IMR-90 (cell line): ENCODE measurements around the gene NRCAM. TPM values are rescaled to one million over a fixed set of nuclear protein-coding genes. Genes with fewer than 3 reads are reported as not detected.

ENCODE experiments used
- ATAC-seq: fragments of 200-7000 bp; cut with Tn5 transposase; 2 replicates; pipeline ENCODE4 v1.9.1; 2020; ENCODE audit warnings: low read depth, mild to moderate bottlenecking, moderate library complexity
- BruUV-seq: library from RNA; stranded (reverse); fragments of 400-500 nt; replicated peaks from 2 replicates; lab custom pipeline; 2021; lab: Mats Ljungman, UMichigan
- CTCF ChIA-PET: fragments of 300-600 bp; formaldehyde crosslinking; extraction: SDS; loops from one replicate; lab custom pipeline; 2021; ENCODE audit warnings: antibody characterized with exemption; lab: Yijun Ruan, JAX
- POLR2A ChIA-PET: fragments of 300-600 bp; sonication (Branson Sonifier 250); formaldehyde crosslinking; loops from one replicate; lab custom pipeline; 2022; ENCODE audit warnings: antibody characterized with exemption; ENCODE audit not compliant: unreplicated experiment; lab: Charles Lee
- DNase-seq: peaks from one replicate; pipeline ENCODE4 v3.0.0; 2013
- H2AFZ ChIP-seq: replicated peaks from 2 replicates; pipeline ENCODE3; 2013; ENCODE audit warnings: low read length, mild to moderate bottlenecking; ENCODE audit not compliant: poor library complexity
- H2AK5ac ChIP-seq: 2 replicates; pipeline ENCODE4 v1.6.1; 2013; ENCODE audit warnings: low read depth, low read length, inconsistent platforms
- H2AK9ac ChIP-seq: replicated peaks from 2 replicates; pipeline ENCODE3; 2013; ENCODE audit warnings: mild to moderate bottlenecking, low read depth, low read length, moderate library complexity; ENCODE audit not compliant: poor library complexity
- H2BK120ac ChIP-seq: 2 replicates; pipeline ENCODE4 v1.6.1; 2013; ENCODE audit warnings: low read depth, low read length, inconsistent platforms
- H2BK15ac ChIP-seq: 3 replicates; pipeline ENCODE4 v1.6.1; 2013; ENCODE audit warnings: low read depth, low read length, inconsistent platforms
- H2BK20ac ChIP-seq: 2 replicates; pipeline ENCODE4 v1.6.1; 2013; ENCODE audit warnings: low read depth, mild to moderate bottlenecking, inconsistent platforms, low read length, moderate library complexity
- H2BK5ac ChIP-seq: 2 replicates; pipeline ENCODE4 v1.6.1; 2013; ENCODE audit warnings: mild to moderate bottlenecking, low read depth, low read length, inconsistent platforms; ENCODE audit not compliant: poor library complexity, severe bottlenecking
- H3K14ac ChIP-seq: replicated peaks from 2 replicates; pipeline ENCODE4 v1.6.1; 2013; ENCODE audit warnings: low read depth, low read length, inconsistent platforms
- H3K18ac ChIP-seq: 2 replicates; pipeline ENCODE4 v1.6.1; 2013; ENCODE audit warnings: low read depth, low read length, control low read depth
- H3K23ac ChIP-seq: 2 replicates; pipeline ENCODE4 v1.6.1; 2013; ENCODE audit warnings: low read depth, low read length, inconsistent platforms
- H3K27ac ChIP-seq: 2 replicates; pipeline ENCODE4 v1.5.1; 2013; ENCODE audit warnings: mild to moderate bottlenecking, control low read depth, low read length; ENCODE audit not compliant: insufficient read depth
- H3K27me3 ChIP-seq: 2 replicates; pipeline ENCODE4 v1.6.1; 2013; ENCODE audit warnings: low read length; ENCODE audit not compliant: control insufficient read depth, insufficient read depth
- H3K36me3 ChIP-seq: 2 replicates; pipeline ENCODE4 v1.6.1; 2013; ENCODE audit warnings: low read length, mixed read lengths; ENCODE audit not compliant: control insufficient read depth, insufficient read depth
- H3K4ac ChIP-seq: 2 replicates; pipeline ENCODE4 v1.6.1; 2013; ENCODE audit warnings: low read depth, low read length, inconsistent platforms
- H3K4me1 ChIP-seq: 2 replicates; pipeline ENCODE4 v1.6.1; 2013; ENCODE audit warnings: low read length, mixed read lengths; ENCODE audit not compliant: control insufficient read depth, insufficient read depth
- H3K4me2 ChIP-seq: 2 replicates; pipeline ENCODE4 v1.6.1; 2013; ENCODE audit warnings: low read depth, mild to moderate bottlenecking, control low read depth, low read length, moderate library complexity
- H3K4me3 ChIP-seq: 2 replicates; pipeline ENCODE4 v1.5.1; 2013; ENCODE audit warnings: low read depth, mild to moderate bottlenecking, control low read depth, low read length, moderate library complexity; ENCODE audit not compliant: insufficient read depth
- H3K56ac ChIP-seq: 2 replicates; pipeline ENCODE4 v1.6.1; 2013; ENCODE audit warnings: low read length, inconsistent platforms; ENCODE audit not compliant: insufficient read depth; ENCODE audit errors: extremely low read depth
- H3K79me1 ChIP-seq, 2 experiments: 2 replicates each; pipeline ENCODE4 v1.6.1; 2013; ENCODE audit warnings: low read length in 2 of 2, inconsistent platforms in 1 of 2, low read depth in 1 of 2
- H3K9ac ChIP-seq: 2 replicates; pipeline ENCODE4 v1.6.1; 2013; ENCODE audit warnings: low read depth, low read length, control low read depth
- H3K9me1 ChIP-seq: 2 replicates; pipeline ENCODE4 v1.6.1; 2013; ENCODE audit warnings: low read length, inconsistent platforms; ENCODE audit not compliant: insufficient read depth
- H3K9me3 ChIP-seq: 2 replicates; pipeline ENCODE4 v1.6.1; 2013; ENCODE audit warnings: low read length; ENCODE audit not compliant: control insufficient read depth, insufficient read depth
- H4K20me1 ChIP-seq: 2 replicates; pipeline ENCODE4 v1.6.1; 2013; ENCODE audit warnings: low read length, inconsistent platforms; ENCODE audit not compliant: insufficient read depth
- H4K5ac ChIP-seq: 2 replicates; pipeline ENCODE4 v1.6.1; 2013; ENCODE audit warnings: mild to moderate bottlenecking, low read depth, low read length, control low read depth
- H4K8ac ChIP-seq, 2 experiments: 2 replicates each; pipeline ENCODE4 v1.6.1; 2013; ENCODE audit warnings: low read depth in 2 of 2, low read length in 2 of 2, control low read depth in 1 of 2, inconsistent platforms in 1 of 2
- H4K91ac ChIP-seq: 2 replicates; pipeline ENCODE4 v1.6.1; 2013; ENCODE audit warnings: low read depth, low read length, inconsistent platforms; ENCODE audit not compliant: insufficient read depth
- BHLHE40 ChIP-seq: fragments of 150-350 bp; IDR thresholded peaks from 2 replicates; pipeline ENCODE4 v1.6.1; 2016; ENCODE audit warnings: mild to moderate bottlenecking, low read depth, low read length
- CEBPB ChIP-seq: IDR thresholded peaks from 2 replicates; pipeline ENCODE4 v1.6.1; 2012; ENCODE audit warnings: low read depth, low read length, improper control_type of control experiment
- MAFK ChIP-seq: IDR thresholded peaks from 2 replicates; pipeline ENCODE4 v1.6.1; 2012; ENCODE audit warnings: low read depth, low read length, improper control_type of control experiment
- MAZ ChIP-seq: IDR thresholded peaks from 2 replicates; pipeline ENCODE4 v1.6.1; 2012; ENCODE audit warnings: low read depth, mild to moderate bottlenecking, low read length, improper control_type of control experiment, moderate library complexity, borderline replicate concordance
- MXI1 ChIP-seq: IDR thresholded peaks from 2 replicates; pipeline ENCODE4 v1.6.1; 2012; ENCODE audit warnings: low read depth, mild to moderate bottlenecking, low read length, moderate library complexity, borderline replicate concordance
- NFE2L2 ChIP-seq: fragments of 150-350 bp; IDR thresholded peaks from 2 replicates; pipeline ENCODE4 v1.6.1; 2016; ENCODE audit warnings: low read depth, mild to moderate bottlenecking, low read length
- RAD21 ChIP-seq: IDR thresholded peaks from 2 replicates; pipeline ENCODE4 v1.6.1; 2012; ENCODE audit warnings: low read length, improper control_type of control experiment
- RCOR1 ChIP-seq: IDR thresholded peaks from 2 replicates; pipeline ENCODE4 v1.6.1; 2012; ENCODE audit warnings: mild to moderate bottlenecking, low read length, improper control_type of control experiment; ENCODE audit not compliant: insufficient replicate concordance
- RFX5 ChIP-seq: IDR thresholded peaks from 2 replicates; pipeline ENCODE4 v1.8.0; 2012; ENCODE audit warnings: low read depth, mild to moderate bottlenecking, low read length, moderate library complexity
- WGBS, 2 experiments: methylation state at CpG; one replicate each; pipeline versions ENCODE4 v1.1.5 to v1.1.7; 2013; ENCODE audit warnings: missing lambda C conversion rate in 2 of 2; ENCODE audit not compliant: insufficient read length in 1 of 2; ENCODE audit errors: extremely low coverage in 2 of 2; 5-methylcytosine and 5-hydroxymethylcytosine counted together
- dilution Hi-C: fragments of 300-500 bp; cut with HindIII; formaldehyde crosslinking; loops from one replicate; pipeline ENCODE4 v1.14.3; 2018; ENCODE audit warnings: low sequenced_read_pairs; ENCODE audit not compliant: unreplicated experiment
- in situ Hi-C: fragments of 300-500 bp; cut with MboI; formaldehyde crosslinking; loops from 3 replicates; pipeline ENCODE4 v1.14.3; 2019; ENCODE audit warnings: low sequenced_read_pairs, inconsistent platforms, mixed read lengths
- intact Hi-C: fragments of 100-400 bp; cut with micrococcal nuclease; formaldehyde crosslinking; loops from 2 replicates; pipeline ENCODE4 v1.10.0; 2022
- polyA plus RNA-seq, 3 experiments: library from polyadenylated mRNA; depleted of rRNA; stranded (reverse); fragments of >200 nt; gene quantifications; 2 replicates each; pipeline ENCODE4 v1.2.3, GENCODE V29; 2012; ENCODE audit warnings: low replicate concordance in 1 of 3
- total RNA-seq: library from RNA; depleted of rRNA; stranded (reverse); fragments of >200 nt; gene quantifications from 2 replicates; pipeline ENCODE4 v1.2.3, GENCODE V29; 2012
- TF ChIP-seq, protein P1 (sequence below): fragments of 150-350 bp; IDR thresholded peaks from 2 replicates; pipeline ENCODE4 v1.6.1; 2016; ENCODE audit warnings: low read depth, mild to moderate bottlenecking, low read length, moderate library complexity, borderline replicate concordance
- TF ChIP-seq, protein P2 (sequence below): fragments of 150-350 bp; IDR thresholded peaks from 2 replicates; pipeline ENCODE4 v1.6.1; 2017; ENCODE audit warnings: mild to moderate bottlenecking, antibody characterized with exemption, low read length, low read depth
- TF ChIP-seq, protein P3 (sequence below): conservative IDR thresholded peaks from 2 replicates; pipeline ENCODE4 v1.5.1; 2012; ENCODE audit warnings: mild to moderate bottlenecking, low read depth, low read length, improper control_type of control experiment

The NRCAM gene
- total and polyA plus RNA-seq, 2 of the 4 experiments (the other 2 are of a cell fraction), result 0.46 to 1.1 TPM

DNA sequence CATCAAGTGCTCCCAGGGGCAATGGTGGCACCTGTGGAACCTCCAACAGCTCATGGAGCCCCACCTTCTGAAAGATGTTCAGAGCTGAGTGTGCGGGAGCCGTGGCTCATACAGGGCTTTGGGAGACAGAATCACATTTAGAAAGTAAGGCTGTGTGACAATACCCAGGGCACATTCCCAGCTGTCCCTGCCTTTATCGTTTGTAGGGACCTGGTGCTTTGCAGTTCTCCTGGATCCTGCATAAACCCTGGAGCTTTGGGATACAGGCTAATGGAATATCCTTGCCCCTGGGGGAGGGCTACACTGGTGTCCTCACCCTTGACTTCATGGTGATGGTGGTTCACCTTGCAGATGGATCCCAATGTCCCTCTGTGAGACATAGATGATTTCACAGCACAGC lies 191.2 kb downstream of the NRCAM start:
- Histone ChIP-seq H2BK20ac (no peak overlapping the region), H3K4me2 (no peak overlapping the region), H3K9ac (no peak overlapping the region), H3K14ac (no peak overlapping the region), H3K9me1 (no peaks in the 10 kb centered on the region), H2AK9ac (no peak overlapping the region), H2BK15ac (no peak overlapping the region), H3K36me3 (no peaks in the 10 kb centered on the region), H3K23ac (no peak overlapping the region), H3K27ac (no peak overlapping the region), H2AK5ac (no peak overlapping the region), H3K27me3 (peaks cover 3% of the 10 kb centered on the region), H3K79me1 (no peaks in the 10 kb centered on the region), H3K4me3 (no peak overlapping the region), H3K4me1 (0 out of 2 replicates have a peak, but pooled peaks cover 1% of the 10 kb centered on the region), H3K4ac (no peak overlapping the region), H2AFZ (no peak overlapping the region), H3K18ac (no peak overlapping the region), H2BK120ac (no peak overlapping the region), H4K5ac (no peak overlapping the region), H4K20me1 (no peaks in the 10 kb centered on the region), H2BK5ac (no peak overlapping the region), H4K91ac (no peak overlapping the region), H4K8ac (no peak overlapping the region), H3K56ac (no peak overlapping the region), H3K9me3 (no peaks in the 10 kb centered on the region)
- CTCF ChIA-PET, result no interaction called here
- in situ Hi-C loops, result no loop called here
- intact Hi-C loops, result no loop called here
- no peak for TF ChIP-seq RCOR1
- TF ChIP-seq, protein P1, sequence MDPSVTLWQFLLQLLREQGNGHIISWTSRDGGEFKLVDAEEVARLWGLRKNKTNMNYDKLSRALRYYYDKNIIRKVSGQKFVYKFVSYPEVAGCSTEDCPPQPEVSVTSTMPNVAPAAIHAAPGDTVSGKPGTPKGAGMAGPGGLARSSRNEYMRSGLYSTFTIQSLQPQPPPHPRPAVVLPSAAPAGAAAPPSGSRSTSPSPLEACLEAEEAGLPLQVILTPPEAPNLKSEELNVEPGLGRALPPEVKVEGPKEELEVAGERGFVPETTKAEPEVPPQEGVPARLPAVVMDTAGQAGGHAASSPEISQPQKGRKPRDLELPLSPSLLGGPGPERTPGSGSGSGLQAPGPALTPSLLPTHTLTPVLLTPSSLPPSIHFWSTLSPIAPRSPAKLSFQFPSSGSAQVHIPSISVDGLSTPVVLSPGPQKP, result no peak
- TF ChIP-seq NFE2L2, result no peak
- TF ChIP-seq, protein P2, sequence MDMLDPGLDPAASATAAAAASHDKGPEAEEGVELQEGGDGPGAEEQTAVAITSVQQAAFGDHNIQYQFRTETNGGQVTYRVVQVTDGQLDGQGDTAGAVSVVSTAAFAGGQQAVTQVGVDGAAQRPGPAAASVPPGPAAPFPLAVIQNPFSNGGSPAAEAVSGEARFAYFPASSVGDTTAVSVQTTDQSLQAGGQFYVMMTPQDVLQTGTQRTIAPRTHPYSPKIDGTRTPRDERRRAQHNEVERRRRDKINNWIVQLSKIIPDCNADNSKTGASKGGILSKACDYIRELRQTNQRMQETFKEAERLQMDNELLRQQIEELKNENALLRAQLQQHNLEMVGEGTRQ, result no peak
- no peak for TF ChIP-seq MAFK
- no peak for TF ChIP-seq MAZ
- no peak for TF ChIP-seq RAD21
- TF ChIP-seq RFX5, result no peak
- no peak for TF ChIP-seq BHLHE40
- no peak for TF ChIP-seq CEBPB
- TF ChIP-seq, protein P3, sequence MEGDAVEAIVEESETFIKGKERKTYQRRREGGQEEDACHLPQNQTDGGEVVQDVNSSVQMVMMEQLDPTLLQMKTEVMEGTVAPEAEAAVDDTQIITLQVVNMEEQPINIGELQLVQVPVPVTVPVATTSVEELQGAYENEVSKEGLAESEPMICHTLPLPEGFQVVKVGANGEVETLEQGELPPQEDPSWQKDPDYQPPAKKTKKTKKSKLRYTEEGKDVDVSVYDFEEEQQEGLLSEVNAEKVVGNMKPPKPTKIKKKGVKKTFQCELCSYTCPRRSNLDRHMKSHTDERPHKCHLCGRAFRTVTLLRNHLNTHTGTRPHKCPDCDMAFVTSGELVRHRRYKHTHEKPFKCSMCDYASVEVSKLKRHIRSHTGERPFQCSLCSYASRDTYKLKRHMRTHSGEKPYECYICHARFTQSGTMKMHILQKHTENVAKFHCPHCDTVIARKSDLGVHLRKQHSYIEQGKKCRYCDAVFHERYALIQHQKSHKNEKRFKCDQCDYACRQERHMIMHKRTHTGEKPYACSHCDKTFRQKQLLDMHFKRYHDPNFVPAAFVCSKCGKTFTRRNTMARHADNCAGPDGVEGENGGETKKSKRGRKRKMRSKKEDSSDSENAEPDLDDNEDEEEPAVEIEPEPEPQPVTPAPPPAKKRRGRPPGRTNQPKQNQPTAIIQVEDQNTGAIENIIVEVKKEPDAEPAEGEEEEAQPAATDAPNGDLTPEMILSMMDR, result no peak
- TF ChIP-seq MXI1, result no peak
- POLR2A ChIA-PET, result no interaction called here
- dilution Hi-C loops, result no loop called here
- no peak for ATAC-seq
- no peak for DNase-seq
- no TSS peak for BruUV-seq
- 83% methylated on average over 1 of the region's 3 CpGs; no CpG with 5 or more reads in 1 of the 2 experiments for WGBS, 2 experiments
